Mononuclear cell (primary cell): Measurements from ENCODE around the gene ZDHHC24. TPM values are rescaled to one million over a fixed set of nuclear protein-coding genes. Genes with fewer than 3 reads are reported as not detected.

ENCODE experiments used
- H3K27me3 ChIP-seq: 2 replicates; pipeline ENCODE4 v1.6.0; 2011; ENCODE audit warnings: low read length, control low read depth; ENCODE audit not compliant: insufficient read depth
- H3K4me1 ChIP-seq: 2 replicates; pipeline ENCODE4 v1.5.1; 2011; ENCODE audit warnings: mild to moderate bottlenecking, low read length, control low read depth; ENCODE audit not compliant: insufficient read depth
- H3K4me3 ChIP-seq: 2 replicates; pipeline ENCODE4 v1.5.1; 2011; ENCODE audit warnings: mild to moderate bottlenecking, low read length, moderate library complexity
- H3K9me3 ChIP-seq: 2 replicates; pipeline ENCODE4 v1.5.1; 2011; ENCODE audit warnings: low read depth, mild to moderate bottlenecking, control low read depth, low read length
- total RNA-seq: library from RNA; depleted of rRNA; stranded (reverse); fragments of >200 nt; gene quantifications from one replicate; pipeline ENCODE4 v1.2.3, GENCODE V29; 2012

The ZDHHC24 gene
- total RNA-seq, 1 donor, result 10.0 TPM

DNA sequence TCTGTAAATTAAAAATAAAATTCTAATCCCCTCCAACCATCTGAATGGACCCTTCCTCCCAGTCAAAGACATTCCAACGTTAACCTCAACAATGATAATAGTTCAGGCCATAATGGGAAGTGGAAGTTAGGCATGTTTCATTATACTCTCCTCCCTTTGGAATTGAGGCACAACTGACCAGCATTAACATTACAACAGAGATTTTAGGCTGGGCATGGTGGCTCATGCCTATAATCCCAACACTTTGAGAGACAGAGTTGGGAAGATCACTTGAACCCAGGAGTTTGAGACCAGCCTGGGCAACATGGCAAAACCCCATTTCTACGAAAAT lies 25.0 kb upstream of the ZDHHC24 start:
- H3K4me3 ChIP-seq, result no peak overlapping the region
- H3K4me1 ChIP-seq, result peaks cover 14% of the 10 kb centered on the region
- H3K9me3 ChIP-seq, result no peaks in the 10 kb centered on the region
- H3K27me3 ChIP-seq, result peaks cover 9% of the 10 kb centered on the region

- H3K4me1 ChIP-seq, result peaks cover 14% of the 10 kb centered on the region
- H3K27me3 ChIP-seq, result peaks cover 9% of the 10 kb centered on the region
- H3K9me3 ChIP-seq, result no peaks in the 10 kb centered on the region
- H3K4me3 ChIP-seq, result no peak overlapping the region
Observed at GRCh38 chr11:66570079-66570849, 24.4 kb upstream of the ZDHHC24 start.

GRCh38 chr11:66569076-66569475 lies 23.2 kb upstream of the ZDHHC24 start:
- no peaks in the 10 kb centered on the region for H3K9me3 ChIP-seq
- H3K4me1 ChIP-seq, result peaks cover 14% of the 10 kb centered on the region
- H3K27me3 ChIP-seq, result peaks cover 9% of the 10 kb centered on the region
- H3K4me3 ChIP-seq, result no peak overlapping the region

GRCh38 chr11:66568124-66568916 lies 22.5 kb upstream of the ZDHHC24 start, which contains the start of gene CTSF:
CTSF (minus strand) TSS chr11:66568606; CDS start chr11:66568486, 120 bp downstream.
- H3K4me3 ChIP-seq, result peak within 1 kb of the TSS; percentile 45
- H3K4me1 ChIP-seq, result peaks cover 14% of the 10 kb centered on the region
- peaks cover 9% of the 10 kb centered on the region for H3K27me3 ChIP-seq

GRCh38 chr11:66567787-66568123 lies 21.9 kb upstream of the ZDHHC24 start:
- Histone ChIP-seq H3K4me3 (peak overlapping the region; percentile 45), H3K9me3 (no peaks in the 10 kb centered on the region), H3K27me3 (peaks cover 9% of the 10 kb centered on the region), H3K4me1 (peaks cover 14% of the 10 kb centered on the region)

More at GRCh38 chr11:66568124-66568916, 22.5 kb upstream of the ZDHHC24 start, which contains the start of gene CTSF:
- H3K9me3 ChIP-seq, result no peaks in the 10 kb centered on the region

- no peaks in the 10 kb centered on the region for H3K9me3 ChIP-seq
- H3K4me1 ChIP-seq, result peaks cover 14% of the 10 kb centered on the region
- peaks cover 9% of the 10 kb centered on the region for H3K27me3 ChIP-seq
- H3K4me3 ChIP-seq, result no peak overlapping the region
Observed at GRCh38 chr11:66566221-66566620, 20.4 kb upstream of the ZDHHC24 start.

DNA sequence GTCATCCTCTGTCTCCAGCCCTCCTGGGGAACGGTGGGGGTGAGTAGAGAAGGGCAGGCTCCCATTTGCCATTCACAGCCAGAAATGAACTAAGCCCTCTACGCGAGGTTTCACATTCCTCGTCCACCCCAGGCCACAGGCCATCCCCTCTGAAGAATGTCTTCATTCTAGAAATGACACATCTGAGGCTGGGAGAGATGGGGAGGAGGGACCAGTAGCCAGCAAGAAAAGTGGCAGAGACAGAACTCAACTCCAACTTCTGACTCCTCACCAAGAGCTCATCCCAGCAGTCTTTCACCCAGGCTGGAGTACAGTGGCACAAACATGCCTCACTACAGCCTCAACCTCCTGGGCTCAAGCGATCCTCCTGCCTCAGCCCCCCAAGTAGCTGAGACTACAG lies 19.1 kb upstream of the ZDHHC24 start:
- H3K4me1 ChIP-seq, result peaks cover 14% of the 10 kb centered on the region
- H3K9me3 ChIP-seq, result no peaks in the 10 kb centered on the region
- no peak overlapping the region for H3K4me3 ChIP-seq
- peaks cover 9% of the 10 kb centered on the region for H3K27me3 ChIP-seq

DNA sequence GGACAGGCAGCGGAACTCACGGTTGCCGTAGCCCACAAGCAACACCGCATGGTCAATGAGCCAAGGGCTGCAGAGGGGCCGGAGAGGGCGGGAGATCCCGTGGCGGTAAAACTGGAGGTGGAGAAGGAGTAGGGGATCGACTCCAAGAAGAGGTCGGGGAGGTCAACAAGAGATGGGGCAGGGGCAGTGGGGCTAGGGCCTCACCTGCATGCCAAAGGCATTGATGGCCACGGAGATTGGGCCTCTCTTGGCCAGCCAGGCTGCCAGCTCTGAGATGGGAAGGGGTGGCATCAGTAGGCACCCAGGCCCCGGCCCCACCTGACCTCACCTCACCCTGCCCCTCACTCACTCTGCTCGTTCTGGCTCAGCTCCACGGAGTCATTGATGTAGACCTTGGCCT lies 18.7 kb upstream of the ZDHHC24 start:
- Histone ChIP-seq H3K9me3 (no peaks in the 10 kb centered on the region), H3K4me3 (no peak overlapping the region), H3K4me1 (peaks cover 14% of the 10 kb centered on the region), H3K27me3 (peaks cover 9% of the 10 kb centered on the region)

- no peak overlapping the region for H3K4me3 ChIP-seq
- H3K9me3 ChIP-seq, result no peaks in the 10 kb centered on the region
- peaks cover 15% of the 10 kb centered on the region for H3K4me1 ChIP-seq
- H3K27me3 ChIP-seq, result peaks cover 6% of the 10 kb centered on the region
Observed at GRCh38 chr11:66563832-66564231, 18.0 kb upstream of the ZDHHC24 start.

- no peaks in the 10 kb centered on the region for H3K9me3 ChIP-seq
- peaks cover 6% of the 10 kb centered on the region for H3K27me3 ChIP-seq
- H3K4me3 ChIP-seq, result no peak overlapping the region
- peaks cover 8% of the 10 kb centered on the region for H3K4me1 ChIP-seq
Observed at GRCh38 chr11:66562907-66563583, 17.2 kb upstream of the ZDHHC24 start.

GRCh38 chr11:66562275-66562674 lies 16.4 kb upstream of the ZDHHC24 start:
- no peaks in the 10 kb centered on the region for H3K9me3 ChIP-seq
- H3K27me3 ChIP-seq, result no peaks in the 10 kb centered on the region
- H3K4me1 ChIP-seq, result peaks cover 3% of the 10 kb centered on the region
- H3K4me3 ChIP-seq, result no peak overlapping the region

- Histone ChIP-seq H3K4me1 (peaks cover 3% of the 10 kb centered on the region), H3K27me3 (no peaks in the 10 kb centered on the region), H3K9me3 (no peaks in the 10 kb centered on the region), H3K4me3 (no peak overlapping the region)
Observed at GRCh38 chr11:66561975-66562248, 16.1 kb upstream of the ZDHHC24 start.

DNA sequence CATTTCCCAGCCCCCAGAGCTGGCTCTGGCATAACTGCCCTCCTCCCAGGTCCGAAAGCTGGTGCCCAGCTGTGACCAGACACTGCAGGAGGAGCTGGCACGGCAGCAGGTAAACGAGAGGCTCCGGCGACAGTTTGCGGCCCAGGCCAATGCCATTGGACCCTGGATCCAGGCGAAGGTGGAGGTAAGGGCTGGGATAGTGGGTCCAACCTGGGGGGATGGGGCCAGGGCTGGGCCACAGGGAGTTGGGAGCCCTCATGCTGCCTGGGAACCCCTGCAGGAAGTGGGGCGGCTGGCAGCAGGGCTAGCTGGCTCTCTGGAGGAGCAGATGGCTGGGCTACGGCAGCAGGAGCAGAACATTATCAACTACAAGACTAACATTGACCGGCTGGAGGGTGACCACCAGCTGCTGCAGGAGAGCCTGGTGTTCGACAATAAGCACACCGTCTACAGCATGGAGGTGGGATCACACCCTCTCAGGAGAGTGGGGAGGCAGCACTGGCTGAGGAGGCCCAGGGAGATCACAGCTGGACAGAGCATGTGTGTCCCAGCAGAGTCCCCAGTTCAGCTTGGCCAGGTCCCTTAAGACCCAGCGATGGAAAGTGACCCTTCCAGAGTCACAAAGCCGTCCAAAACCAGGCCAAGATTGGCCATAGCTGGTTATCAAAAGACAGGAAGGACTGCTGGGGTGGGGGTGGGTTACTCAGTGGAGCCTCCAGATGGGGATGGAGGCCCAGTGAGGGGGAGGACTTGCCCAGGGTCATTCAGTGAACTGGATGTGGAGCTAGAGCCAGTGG lies 15.5 kb upstream of the ZDHHC24 start:
- no peaks in the 10 kb centered on the region for H3K27me3 ChIP-seq

GRCh38 chr11:66559866-66560676 lies 14.2 kb upstream of the ZDHHC24 start:
- H3K4me1 ChIP-seq, result peaks cover 3% of the 10 kb centered on the region
- no peaks in the 10 kb centered on the region for H3K9me3 ChIP-seq
- H3K27me3 ChIP-seq, result no peaks in the 10 kb centered on the region
- no peak overlapping the region for H3K4me3 ChIP-seq

More for the DNA sequence above, 15.5 kb upstream of the ZDHHC24 start:
- H3K4me1 ChIP-seq, result peaks cover 3% of the 10 kb centered on the region
- no peaks in the 10 kb centered on the region for H3K9me3 ChIP-seq
- no peak overlapping the region for H3K4me3 ChIP-seq
